ENCODE results near the gene THSD8. TPM values are rescaled to one million over a fixed set of nuclear protein-coding genes. Genes with fewer than 3 reads are reported as not detected.

THSD8 gene
- polyA plus RNA-seq, 1 experiment = 1.6 TPM

- no peak for DNase-seq (ENCODE audit: low read depth, low spot score)
- H3K27ac ChIP-seq (ENCODE audit: low read depth, low read length) = no peak overlapping the region
- H3K27me3 ChIP-seq (ENCODE audit: control insufficient read depth, insufficient read depth, low read length) = peaks cover 12% of the 10 kb centered on the region
- peak; percentile 88 for TF ChIP-seq CTCF (IDR thresholded peaks at IDR 0.05; ENCODE audit: low read depth, low read length)
- no peaks in the 10 kb centered on the region for H3K9me3 ChIP-seq (ENCODE audit: control insufficient read depth, insufficient read depth, low read length)
- ChIA-PET POLR2A (interaction anchor here (0.8 to 1.5 kb wide), 3 partner anchors 56 to 125 kb away, joined by 3 to 4 read pairs (median 3); partner anchors contain the start of gene JUNB), CTCF (interaction anchor here (0.6 to 9.9 kb wide), 55 partner anchors 10 to 283 kb away, joined by 3 to 247 read pairs (median 4); partner anchors contain the start of genes CALR, DNASE2, GET3 and RNASEH2A)
- H3K4me3 ChIP-seq (ENCODE audit: low read depth, low read length) = peak overlapping the region; percentile 42
Observed at GRCh38 chr19:12847159-12848139, 45.6 kb downstream of the THSD8 start.

Small RNA genes lying within 50 kb of the gene (small RNA-seq; reads per million reads assigned to genes)
- gene MIR5684 (ENCODE audit: insufficient read length, low read depth) (not detected), gene MIR6794 (ENCODE audit: insufficient read length, low read depth) (not detected)

Other genes starting within 250 kb of the THSD8 start
- 3.7 and 4.3 TPM in 2 replicates for gene ZNF490, start 191.3 kb upstream of the THSD8 start, polyA plus RNA-seq (2011; rRNA removed)
- gene ZNF791, start 191.1 kb upstream of the THSD8 start, polyA plus RNA-seq (2011; rRNA removed) = 13.1 and 15.8 TPM in 2 replicates
- gene MAN2B1, start 135.3 kb upstream of the THSD8 start, polyA plus RNA-seq (2011; rRNA removed) = 30.9 and 39.5 TPM in 2 replicates
- 5.3 and 6.5 TPM in 2 replicates for gene WDR83, start 135.3 kb upstream of the THSD8 start, polyA plus RNA-seq (2011; rRNA removed)
- gene DHPS, start 120.2 kb upstream of the THSD8 start, polyA plus RNA-seq (2011; rRNA removed) = 53.4 and 59.1 TPM in 2 replicates
- not detected in 2 replicates for gene GNG14, start 114.1 kb upstream of the THSD8 start, polyA plus RNA-seq (2011; rRNA removed)
- gene FBXW9, start 105.4 kb upstream of the THSD8 start, polyA plus RNA-seq (2011; rRNA removed) = 4.8 and 7.2 TPM in 2 replicates
- 47.3 and 58.8 TPM in 2 replicates for gene TNPO2, start 78.1 kb upstream of the THSD8 start, polyA plus RNA-seq (2011; rRNA removed)
- gene TRIR, start 67.4 kb upstream of the THSD8 start, polyA plus RNA-seq (2011; rRNA removed) = 147 and 161 TPM in 2 replicates
- 114 and 129 TPM in 2 replicates for gene GET3, start 64.6 kb upstream of the THSD8 start, polyA plus RNA-seq (2011; rRNA removed)
- not detected in 2 replicates for gene BEST2, start 50.3 kb upstream of the THSD8 start, polyA plus RNA-seq (2011; rRNA removed)
- 5.5 and 6.4 TPM in 2 replicates for gene HOOK2, start 26.5 kb upstream of the THSD8 start, polyA plus RNA-seq (2011; rRNA removed)
- 24.1 and 44.3 TPM in 2 replicates for gene JUNB, start 10.6 kb upstream of the THSD8 start, polyA plus RNA-seq (2011; rRNA removed)
- gene PRDX2, start 269 bp upstream of the THSD8 start, polyA plus RNA-seq (2011; rRNA removed) = 187 and 237 TPM in 2 replicates
- gene RNASEH2A, start 4.5 kb downstream of the THSD8 start, polyA plus RNA-seq (2011; rRNA removed) = 11.6 and 11.7 TPM in 2 replicates
- gene RTBDN, start 32.5 kb downstream of the THSD8 start, polyA plus RNA-seq (2011; rRNA removed) = not detected in 2 replicates
- 0.47 and 0.52 TPM in 2 replicates for gene MAST1, start 36.4 kb downstream of the THSD8 start, polyA plus RNA-seq (2011; rRNA removed)
- 28.9 and 39.5 TPM in 2 replicates for gene DNASE2, start 79.4 kb downstream of the THSD8 start, polyA plus RNA-seq (2011; rRNA removed)
- not detected in 2 replicates for gene KLF1, start 85.1 kb downstream of the THSD8 start, polyA plus RNA-seq (2011; rRNA removed)
- gene GCDH, start 89.1 kb downstream of the THSD8 start, polyA plus RNA-seq (2011; rRNA removed) = 11.4 and 14.0 TPM in 2 replicates
- gene SYCE2, start 117.2 kb downstream of the THSD8 start, polyA plus RNA-seq (2011; rRNA removed) = not detected in 2 replicates
- gene FARSA, start 131.6 kb downstream of the THSD8 start, polyA plus RNA-seq (2011; rRNA removed) = 13.5 and 23.0 TPM in 2 replicates
- 1,597 and 1,650 TPM in 2 replicates for gene CALR, start 136.5 kb downstream of the THSD8 start, polyA plus RNA-seq (2011; rRNA removed)
- gene RAD23A, start 143.8 kb downstream of the THSD8 start, polyA plus RNA-seq (2011; rRNA removed) = 36.2 and 41.4 TPM in 2 replicates
- 31.6 and 35.1 TPM in 2 replicates for gene GADD45GIP1, start 155.2 kb downstream of the THSD8 start, polyA plus RNA-seq (2011; rRNA removed)
- gene DAND5, start 167.5 kb downstream of the THSD8 start, polyA plus RNA-seq (2011; rRNA removed) = not detected in 2 replicates
- gene NFIX, start 193.4 kb downstream of the THSD8 start, polyA plus RNA-seq (2011; rRNA removed) = 15.1 and 22.3 TPM in 2 replicates